NCI-H460 (cell line): ENCODE measurements around the gene BAAT. TPM values are rescaled to one million over a fixed set of nuclear protein-coding genes. Genes with fewer than 3 reads are reported as not detected.
"Not testable (repeated sequence)": the region's sequence is repeated elsewhere in the genome, so short reads cannot be mapped to it uniquely, and the experiment has no call there.

Experiments
- DNase-seq: peaks from one replicate; pipeline ENCODE4 v3.0.0-alpha.2; 2016; ENCODE audit warnings: low read depth; ENCODE audit errors: extremely low read depth
- total RNA-seq: library from RNA; depleted of rRNA; stranded (reverse); fragments of >200 nt; shearing (Covaris generic); gene quantifications from 2 replicates; pipeline ENCODE4 v1.2.3, GENCODE V29; 2014

The BAAT gene
- total RNA-seq, 1 experiment from 2014 or later, result 0.10 TPM

- DNase-seq, result no peak
Measured at GRCh38 chr9:101366038-101366756, 18.6 kb downstream of the BAAT start.

- DNase-seq, result peak; percentile 85
Measured at GRCh38 chr9:101365181-101365580, 19.6 kb downstream of the BAAT start.

- no peak for DNase-seq
Measured at GRCh38 chr9:101362450-101362849, 22.4 kb downstream of the BAAT start.

GRCh38 chr9:101360647-101361046 lies 24.2 kb downstream of the BAAT start:
- DNase-seq, result no peak

- DNase-seq, result no peak
Measured at GRCh38 chr9:101359679-101360078, 25.1 kb downstream of the BAAT start.

- no peak for DNase-seq
Measured at GRCh38 chr9:101356619-101357018, 28.2 kb downstream of the BAAT start.

GRCh38 chr9:101354765-101355708 lies 29.8 kb downstream of the BAAT start:
- no peak for DNase-seq

- DNase-seq, result no peak
Measured at GRCh38 chr9:101354143-101354764, 30.6 kb downstream of the BAAT start.

GRCh38 chr9:101353683-101354082 lies 31.1 kb downstream of the BAAT start:
- no peak for DNase-seq

GRCh38 chr9:101352892-101353463 lies 31.8 kb downstream of the BAAT start:
- DNase-seq, result no peak

GRCh38 chr9:101350285-101350684 lies 34.5 kb downstream of the BAAT start:
- no peak for DNase-seq

GRCh38 chr9:101342595-101342994 lies 42.2 kb downstream of the BAAT start:
- no peak for DNase-seq

- DNase-seq, result no peak
Measured at GRCh38 chr9:101341958-101342357, 42.8 kb downstream of the BAAT start.

GRCh38 chr9:101337237-101337636 lies 47.6 kb downstream of the BAAT start:
- no peak for DNase-seq

GRCh38 chr9:101336091-101336490 lies 48.7 kb downstream of the BAAT start:
- DNase-seq, result no peak

GRCh38 chr9:101333926-101334702 lies 50.7 kb downstream of the BAAT start:
- DNase-seq, result no peak

GRCh38 chr9:101333490-101333889 lies 51.3 kb downstream of the BAAT start:
- DNase-seq, result no peak

- DNase-seq, result no peak
Measured at GRCh38 chr9:101332362-101332761, 52.4 kb downstream of the BAAT start.

GRCh38 chr9:101327422-101327909 lies 57.3 kb downstream of the BAAT start:
- not testable (repeated sequence) for DNase-seq

- DNase-seq, result no peak
Measured at GRCh38 chr9:101326501-101326900, 58.3 kb downstream of the BAAT start.
